Activated CD8-positive, alpha-beta memory T cell treated with anti-CD3 and anti-CD28 coated beads, Interleukin-2, amount 50 U/mL, for 4 hours (primary cell): ENCODE data around the gene SNN.
A peak's percentile ranks its signal among the peaks of the same experiment; 100 is the strongest.

ENCODE experiments used
- DNase-seq: peaks from one replicate; pipeline ENCODE4 v3.0.0-alpha.2; 2020

SNN gene

DNA sequence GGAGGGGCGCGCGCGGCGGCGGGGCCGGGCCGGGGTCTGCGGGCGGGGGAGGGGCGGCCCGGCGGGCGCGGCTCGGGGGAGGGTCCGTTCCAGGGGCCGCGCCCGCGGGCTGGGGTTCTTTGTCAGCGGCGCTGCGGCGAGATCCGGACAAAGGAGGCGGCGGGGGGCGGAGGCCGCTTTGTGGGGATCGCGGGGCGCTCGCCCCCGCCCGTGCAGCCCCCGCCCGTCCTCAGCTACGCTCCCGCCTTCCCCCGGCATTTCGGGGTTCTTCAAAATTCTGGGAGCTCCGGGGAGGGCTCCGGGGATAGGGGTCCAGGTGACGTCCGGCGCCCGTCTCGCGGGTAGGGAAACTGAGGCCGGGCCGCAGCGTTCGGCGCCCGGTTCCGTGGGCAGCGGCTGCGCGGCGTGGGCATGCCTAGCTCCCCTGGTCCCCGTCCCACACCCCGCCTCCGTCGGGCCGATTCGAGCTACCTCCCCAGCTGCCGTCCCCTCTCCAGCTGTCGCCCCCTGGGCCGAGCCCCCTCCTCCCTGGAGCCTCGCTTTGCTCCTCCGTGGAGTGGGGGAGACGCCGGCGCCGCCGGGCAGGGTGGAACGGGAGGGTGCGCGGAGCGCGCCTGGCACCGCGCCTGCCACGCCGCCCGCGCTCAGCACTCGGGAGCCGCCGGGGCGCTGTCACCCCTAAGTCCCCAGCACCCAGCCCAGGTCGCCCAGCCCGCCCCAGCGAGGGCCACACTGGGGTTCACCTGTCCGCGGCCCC, 546 bp downstream of the SNN start:
- peak; percentile 35 for DNase-seq

DNA sequence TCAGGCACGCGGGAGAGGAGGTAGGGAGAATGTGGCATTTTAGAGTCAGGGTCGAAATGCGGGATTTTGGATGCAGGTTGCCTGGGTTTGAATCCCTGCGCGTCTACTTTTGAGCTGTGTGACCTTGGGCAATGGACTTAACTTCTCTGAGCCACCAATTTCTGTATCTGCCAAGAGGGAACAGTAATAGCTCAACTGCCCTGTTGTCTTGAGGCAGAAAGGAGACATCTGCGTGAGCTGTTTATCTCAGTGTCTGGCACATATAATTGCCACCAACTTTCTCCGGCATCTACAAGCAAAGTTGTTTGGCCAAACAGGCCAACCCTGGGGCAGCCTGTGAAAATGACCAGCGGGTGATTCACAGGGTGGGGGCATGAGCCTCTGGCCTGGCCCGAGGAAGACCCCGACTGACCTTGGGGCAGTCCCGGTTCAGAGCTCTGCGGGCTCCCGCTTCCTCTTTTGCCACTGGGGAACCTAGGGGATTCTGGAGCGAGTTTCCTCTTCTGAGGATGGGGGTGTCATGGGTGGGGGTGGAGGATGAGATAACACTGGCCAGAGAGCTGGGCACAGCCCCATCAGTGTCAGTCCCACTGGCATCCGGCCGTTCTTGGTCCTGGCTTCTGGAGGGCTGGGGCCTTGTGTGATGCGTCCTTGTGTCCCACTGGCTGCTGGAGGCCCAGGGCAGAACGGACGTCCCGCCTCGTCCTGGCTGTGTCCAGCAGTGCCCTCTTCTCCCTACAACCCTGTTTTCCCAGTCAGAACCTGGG, 1.3 kb downstream of the SNN start:
- DNase-seq, result no peak

DNA sequence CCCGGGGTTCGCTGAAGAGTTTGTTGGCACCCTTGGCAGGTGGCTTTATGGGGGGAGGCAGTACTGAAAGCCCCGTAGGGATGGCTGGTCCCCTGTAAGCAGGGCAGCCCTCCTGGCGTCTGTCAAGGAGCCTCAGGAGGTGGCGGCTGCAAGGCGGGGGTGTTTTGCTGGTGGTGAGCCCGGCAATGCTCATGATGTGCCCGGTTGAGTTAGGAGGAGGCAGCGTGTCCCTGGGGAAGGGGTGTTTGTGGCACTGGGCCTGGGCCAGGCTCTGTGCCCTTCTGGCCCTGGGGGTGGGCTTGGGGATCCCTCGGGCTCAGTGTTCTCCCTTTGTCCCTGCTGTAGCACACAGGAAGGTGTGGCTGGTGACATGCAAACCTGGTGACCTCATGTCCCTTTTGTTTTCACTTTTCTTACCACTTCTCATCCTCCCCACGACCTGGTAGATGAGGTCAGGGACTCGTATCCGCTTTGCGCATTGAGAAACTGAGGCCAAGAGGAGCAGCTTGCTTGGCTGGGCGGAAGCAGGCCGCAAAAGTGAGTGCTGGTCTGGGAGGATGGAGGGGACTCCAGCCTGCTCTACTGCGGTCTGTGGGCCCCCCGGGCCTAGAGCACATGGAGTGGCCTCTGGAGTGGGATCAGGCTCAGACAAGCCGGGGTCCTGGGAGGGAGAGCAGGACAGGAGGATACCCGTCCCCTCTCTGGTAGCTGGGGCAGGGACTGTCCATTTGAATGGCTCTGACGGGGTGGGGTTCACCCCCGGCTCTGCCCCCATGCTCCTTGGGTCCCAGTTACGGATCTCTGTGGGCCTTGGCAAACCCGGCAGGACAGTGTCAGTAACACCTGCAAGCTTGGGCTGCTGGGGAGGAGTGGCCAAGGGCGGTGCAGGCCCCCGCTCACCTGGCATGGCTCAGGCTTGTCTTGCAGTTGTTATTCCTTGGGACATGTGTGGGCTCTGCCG, 2.2 kb downstream of the SNN start:
- DNase-seq, result no peak

DNA sequence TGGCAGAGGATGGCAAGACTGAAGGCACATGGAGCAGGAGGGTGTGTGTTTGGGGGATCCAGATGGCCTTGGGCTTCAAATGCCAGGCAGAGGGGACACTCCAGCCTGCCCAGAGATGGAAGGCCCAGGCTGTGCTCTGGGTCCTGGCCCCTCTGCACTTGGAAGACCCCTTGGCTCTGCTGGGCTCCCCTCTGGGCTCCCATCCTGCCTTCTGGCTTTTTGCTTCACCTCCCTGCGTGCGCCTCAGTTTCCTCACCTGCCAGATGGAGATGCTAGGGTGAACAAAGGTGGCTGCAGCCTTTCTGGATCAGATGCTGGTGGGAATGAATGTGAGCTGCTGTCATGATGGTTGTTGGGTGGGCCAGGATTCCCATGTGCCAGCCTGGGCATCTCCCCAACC, 3.0 kb downstream of the SNN start:
- no peak for DNase-seq

DNA sequence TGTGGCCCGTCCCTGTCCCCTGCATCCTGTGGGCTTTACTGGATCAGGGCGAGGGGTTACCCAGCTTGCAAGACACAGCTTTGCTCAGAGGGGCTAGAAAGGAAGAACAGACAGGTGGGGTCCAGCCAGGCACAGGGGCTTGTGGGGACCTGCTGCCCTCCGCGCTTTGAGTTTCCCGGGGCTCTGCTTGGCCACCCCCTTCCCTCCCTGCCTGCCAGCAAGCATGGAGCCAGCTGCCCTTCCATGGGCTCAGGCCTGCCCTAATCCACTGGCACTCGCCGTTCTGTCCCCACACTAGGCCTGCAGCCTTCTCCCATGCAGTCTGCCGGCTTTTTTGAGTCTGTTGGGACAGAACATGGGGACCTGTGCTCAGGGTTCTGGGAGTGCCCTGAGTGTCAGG, 3.4 kb downstream of the SNN start:
- DNase-seq, result no peak

DNA sequence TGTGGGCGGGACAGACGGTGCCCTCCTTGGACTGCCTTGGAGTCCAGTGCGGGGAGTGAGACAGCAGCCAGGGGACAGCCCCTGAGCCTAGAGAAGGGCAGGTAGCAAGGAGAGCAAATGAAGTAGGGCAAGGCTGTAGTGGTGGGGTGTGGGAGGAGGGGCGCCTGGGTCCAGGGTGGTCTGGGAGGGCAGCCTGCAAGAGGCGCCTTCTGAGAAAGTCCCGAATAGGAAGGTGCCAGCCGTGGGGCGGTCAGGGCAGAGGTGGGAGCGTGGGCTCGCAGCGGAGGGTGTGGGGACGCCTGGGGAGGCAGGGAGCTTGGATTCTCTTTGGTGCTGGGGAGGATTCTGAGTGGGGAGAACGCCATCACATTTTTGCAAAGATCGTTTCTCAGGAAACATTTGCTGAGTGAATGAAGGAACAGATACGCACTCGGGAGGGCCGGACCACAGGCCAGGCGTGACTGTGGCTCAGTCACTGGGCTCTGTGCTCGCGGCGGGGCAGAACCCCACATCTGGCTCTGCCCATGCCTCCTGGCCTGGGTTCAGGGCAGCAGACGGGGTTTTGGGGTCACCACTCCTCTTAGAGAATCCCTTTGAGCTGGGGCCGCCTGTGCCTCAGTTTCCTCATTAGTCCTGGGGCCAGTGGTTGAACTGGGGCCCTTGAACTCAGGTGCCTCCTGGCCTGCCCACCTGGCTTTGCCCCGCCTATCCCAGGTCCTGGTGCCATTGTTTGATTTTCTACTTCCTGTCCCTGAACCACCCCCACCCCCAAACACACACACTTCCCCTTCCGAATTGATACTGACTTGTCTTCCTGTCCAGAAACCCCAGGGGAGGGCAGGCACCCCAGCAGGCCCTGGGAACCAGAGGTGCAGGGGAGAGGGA, 4.2 kb downstream of the SNN start:
- DNase-seq, result no peak

DNA sequence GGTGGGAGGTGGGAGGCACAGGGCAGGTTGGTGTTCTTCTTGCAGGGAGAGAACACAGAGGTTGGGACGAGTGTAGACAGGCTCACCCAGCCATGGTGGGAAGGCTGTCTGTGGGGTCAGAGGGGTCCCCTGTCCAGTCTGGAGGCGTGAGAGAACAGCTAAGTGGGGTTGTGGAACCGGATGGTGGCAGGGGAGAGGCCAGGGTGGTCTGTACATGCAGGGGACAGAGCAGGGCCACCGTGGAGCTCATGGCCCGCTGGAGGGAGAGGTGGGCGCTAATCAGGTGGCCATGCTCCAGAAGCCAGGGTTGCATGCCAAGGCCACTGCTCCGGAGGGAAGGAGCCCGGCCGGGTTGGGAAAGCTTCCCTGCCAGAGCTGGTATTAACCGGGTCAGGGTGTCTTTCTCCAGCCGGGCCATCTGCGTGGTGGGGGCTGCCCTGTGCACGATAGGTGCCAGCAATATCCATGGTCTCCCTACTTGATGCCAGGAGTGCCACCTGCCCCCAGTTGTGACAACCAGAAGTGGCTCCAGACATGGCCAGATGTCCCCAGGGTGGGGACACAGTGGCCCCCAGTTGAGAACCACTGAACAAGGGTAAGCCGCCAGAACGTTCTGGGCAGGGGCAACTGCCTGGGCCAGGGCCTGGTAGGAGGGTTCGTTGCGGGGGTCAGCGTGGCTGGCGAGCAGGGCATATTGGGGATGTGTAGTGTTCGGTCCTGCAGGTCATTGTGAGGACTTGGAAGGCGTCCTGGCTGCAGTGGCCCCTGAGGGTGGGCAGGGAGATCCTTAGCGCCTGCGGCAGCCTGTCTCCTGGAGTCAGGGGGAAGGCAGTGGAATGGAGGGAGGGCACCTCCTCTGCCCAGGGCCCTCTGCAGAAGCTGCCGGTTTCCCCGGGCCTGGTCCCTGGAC, 5.1 kb downstream of the SNN start:
- DNase-seq, result no peak

DNA sequence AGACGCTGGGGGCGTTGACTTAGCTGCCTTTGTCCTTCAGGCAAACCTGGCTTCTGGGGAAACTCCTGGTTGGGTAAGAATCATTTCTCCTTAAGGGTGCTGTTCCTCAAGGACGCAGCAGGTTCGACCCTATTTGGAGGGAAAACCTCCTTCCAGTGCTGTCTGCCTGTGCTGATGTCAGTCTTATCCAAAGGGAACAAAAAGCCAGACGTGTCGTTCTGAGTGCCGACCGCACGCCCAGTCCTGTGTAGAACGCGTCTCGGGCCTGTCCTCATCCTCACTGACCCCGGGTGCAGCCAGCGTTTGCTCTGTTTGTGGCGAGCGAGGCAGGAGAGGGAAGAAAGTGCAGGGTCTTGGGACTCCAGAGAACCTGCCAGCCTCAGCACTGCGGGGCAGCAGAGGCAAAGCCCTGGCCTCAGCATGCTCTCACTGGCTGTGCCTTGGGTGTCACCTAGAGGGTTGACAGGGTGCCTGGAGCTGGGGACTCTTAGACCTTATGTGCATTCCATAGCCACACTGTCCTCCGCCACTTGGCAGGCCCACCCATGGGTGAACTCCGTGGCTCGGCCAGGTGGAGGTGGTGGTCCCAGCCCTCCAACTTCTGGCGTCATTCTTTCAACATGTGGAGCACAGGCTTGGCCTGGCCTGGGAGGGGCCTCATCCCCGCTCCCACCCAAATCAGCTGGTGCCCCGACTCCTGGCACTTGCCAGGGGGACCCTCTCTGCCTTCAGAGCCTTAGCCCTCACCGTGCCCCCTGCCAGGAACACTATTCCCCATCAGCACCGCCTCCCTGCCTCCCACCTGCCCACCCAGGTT, 6.0 kb downstream of the SNN start:
- DNase-seq, result no peak

DNA sequence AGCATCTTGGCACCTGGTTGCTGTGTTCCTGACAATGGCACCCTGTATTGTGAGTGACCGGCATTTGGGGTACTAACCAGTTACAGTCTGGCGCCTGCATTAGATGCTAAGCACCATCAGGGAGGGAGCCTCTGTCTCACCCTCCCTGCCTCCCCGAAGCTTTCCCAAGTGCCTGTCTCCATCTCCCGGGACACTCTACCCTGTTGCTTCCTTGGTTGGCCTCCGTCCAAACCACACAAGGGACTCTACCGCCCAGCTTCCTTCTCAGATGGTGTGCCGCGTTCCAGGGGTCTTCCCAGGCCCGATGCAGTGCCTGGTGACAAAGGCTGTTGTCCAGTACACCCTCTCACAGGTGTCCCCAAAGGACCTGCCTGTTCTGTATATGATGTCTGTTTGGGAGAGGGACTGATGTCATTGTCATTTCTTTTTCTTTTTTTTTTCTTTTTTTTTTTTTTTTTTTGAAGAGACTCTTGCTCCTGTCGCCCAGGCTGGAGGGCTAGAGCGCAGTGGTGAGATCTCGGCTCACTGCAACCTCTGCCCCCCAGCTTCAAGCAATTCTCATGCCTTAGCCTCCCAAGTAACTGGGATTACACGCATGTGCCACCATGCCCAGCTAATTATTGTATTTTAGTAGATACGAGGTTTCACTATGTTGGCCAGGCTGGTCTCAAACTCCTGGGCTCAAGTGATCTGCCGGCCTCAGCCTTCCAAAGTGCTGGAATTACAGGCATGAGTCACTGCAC, 6.7 kb downstream of the SNN start:
- no peak for DNase-seq

DNA sequence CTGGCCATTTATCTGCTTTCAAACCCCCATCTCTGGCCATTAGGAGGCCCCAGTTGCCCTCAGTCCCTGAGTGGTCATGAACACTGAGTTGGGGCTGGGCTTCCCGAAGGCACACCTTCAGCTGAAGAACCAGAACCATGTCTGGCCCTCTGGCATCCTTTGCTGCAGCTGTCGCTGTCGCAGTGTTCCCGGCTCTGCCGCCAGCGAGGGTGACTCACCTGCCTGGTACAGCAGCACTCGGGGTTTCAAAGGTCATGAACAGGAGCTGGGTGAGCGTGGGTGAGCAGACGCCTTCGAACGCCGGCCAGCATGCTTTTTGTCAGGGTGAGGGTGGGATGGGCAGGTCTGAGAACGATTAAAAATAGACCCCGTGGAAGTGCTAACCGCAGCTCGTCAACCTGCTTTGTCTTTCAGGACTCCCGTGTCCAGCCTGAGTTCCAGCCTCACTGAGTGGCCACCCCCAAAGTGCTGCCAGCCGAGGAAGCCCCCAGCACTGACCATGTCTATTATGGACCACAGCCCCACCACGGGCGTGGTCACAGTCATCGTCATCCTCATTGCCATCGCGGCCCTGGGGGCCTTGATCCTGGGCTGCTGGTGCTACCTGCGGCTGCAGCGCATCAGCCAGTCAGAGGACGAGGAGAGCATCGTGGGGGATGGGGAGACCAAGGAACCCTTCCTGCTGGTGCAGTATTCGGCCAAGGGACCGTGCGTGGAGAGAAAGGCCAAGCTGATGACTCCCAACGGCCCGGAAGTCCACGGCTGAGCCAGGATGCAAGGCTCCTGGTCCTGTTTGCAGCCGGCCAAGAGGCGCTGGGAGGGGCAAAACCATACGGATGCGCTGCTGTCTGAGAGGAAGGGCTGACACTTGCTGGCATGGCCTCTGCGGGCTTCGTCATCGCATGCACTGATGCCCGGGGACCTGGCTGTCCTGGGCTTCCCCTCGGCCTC, 7.6 kb downstream of the SNN start:
- DNase-seq, result peak; percentile 57

DNA sequence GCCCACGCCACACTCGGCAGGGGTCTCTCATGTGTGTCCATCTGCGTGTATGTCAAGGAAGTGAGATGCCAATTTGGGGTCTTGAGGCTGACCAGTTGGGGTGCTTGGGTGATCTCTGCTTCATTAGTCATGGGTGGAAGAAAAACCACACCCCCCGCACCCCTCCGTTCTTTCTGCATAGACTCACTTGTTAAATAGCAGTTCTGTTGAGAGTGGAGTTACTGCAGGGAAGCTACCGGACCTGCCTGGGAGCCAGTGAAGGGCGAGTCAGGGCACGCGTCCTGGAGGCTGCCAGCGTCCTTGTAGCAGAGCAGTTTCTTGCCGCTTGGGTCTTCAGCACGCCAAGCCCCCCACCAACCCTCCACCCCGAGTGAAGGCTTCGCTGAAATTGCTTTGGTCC, 8.5 kb downstream of the SNN start:
- no peak for DNase-seq

DNA sequence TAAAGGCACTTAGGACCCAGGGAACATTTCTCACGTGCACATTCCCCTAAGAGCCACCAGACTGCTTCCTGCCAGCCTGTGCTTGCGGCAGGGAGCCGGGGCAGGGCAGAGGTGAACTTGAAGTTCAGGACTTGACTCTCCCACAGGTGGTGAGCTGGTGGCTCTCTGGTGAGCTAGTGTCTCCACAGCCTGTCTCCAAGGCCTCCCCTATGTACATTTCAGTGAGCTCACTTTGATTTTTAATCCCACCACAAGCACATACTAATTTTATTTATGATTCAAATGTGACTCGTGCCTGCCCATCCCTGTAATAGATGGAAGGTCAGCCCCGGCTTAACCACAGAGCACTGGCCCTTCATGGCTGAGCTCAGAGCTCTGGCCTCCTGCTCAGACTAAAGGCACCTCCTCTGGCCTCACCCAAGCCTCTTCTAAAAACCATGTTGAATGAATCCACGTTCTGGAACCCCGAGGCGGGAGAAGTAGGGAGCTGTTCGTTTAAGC, 9.2 kb downstream of the SNN start:
- DNase-seq, result no peak

DNA sequence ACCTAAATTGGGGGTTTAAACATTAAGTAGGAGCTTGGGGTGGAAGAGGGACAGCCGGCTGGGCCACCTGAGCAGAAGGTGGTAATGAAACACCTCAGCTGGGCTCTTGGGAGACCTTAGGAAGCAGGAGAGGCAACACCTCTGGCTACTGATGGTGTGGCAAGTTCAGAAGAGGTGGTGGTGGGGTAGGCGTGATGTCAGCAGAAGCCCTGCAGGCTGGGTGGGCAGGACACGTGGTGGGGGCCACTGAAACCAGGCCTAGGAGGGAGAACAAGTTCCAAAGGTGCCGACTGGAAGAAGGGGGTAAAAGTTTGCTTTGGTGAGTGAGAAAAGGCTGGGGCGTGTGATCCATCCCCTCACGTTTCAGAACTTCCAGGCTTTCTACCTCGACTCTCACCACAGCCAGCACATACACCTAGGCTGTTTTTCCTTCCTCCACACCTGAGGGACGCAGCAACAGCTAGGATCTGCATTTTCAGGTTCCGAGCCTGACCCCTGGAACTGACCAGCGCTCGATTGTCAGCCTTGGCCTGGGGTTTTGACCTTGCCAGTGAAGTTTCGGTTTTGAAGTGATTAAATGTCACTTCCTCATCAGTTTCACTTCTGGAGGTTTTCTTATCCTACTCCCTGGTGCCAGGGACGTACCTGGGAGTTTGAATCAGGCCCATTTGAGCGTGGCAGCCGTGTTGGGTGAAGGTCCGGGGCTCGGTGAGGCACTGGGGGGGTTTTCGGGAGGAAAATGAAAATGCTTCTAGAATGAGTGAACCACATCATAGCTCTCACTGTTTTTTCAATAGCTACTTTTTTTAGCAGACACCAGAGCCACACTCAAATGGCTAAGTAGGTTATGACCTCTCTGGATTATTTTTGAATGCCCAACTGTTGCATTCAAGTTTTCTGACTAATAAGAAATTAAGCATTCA, 10.0 kb downstream of the SNN start:
- no peak for DNase-seq

DNA sequence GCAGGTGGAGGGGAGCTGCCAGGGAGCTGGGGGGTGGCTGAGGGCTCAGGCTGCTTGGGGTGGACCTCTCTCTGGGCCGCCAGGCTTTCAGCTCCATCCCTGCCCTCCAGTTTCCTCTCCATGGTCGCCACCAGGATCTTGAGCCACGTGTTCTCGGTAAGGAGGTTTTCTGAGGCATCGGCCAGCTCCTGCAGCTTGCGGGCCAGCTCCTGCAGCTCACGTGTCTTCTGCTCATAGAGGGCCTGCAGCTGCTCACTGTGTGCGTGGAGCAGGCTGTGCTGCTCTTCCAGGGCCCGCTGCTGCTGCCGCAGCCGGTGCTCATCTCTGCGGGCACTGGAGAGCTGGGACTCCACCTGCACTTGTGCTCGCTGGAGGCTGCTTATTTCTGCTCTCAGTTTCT, 11.0 kb downstream of the SNN start:
- no peak for DNase-seq

DNA sequence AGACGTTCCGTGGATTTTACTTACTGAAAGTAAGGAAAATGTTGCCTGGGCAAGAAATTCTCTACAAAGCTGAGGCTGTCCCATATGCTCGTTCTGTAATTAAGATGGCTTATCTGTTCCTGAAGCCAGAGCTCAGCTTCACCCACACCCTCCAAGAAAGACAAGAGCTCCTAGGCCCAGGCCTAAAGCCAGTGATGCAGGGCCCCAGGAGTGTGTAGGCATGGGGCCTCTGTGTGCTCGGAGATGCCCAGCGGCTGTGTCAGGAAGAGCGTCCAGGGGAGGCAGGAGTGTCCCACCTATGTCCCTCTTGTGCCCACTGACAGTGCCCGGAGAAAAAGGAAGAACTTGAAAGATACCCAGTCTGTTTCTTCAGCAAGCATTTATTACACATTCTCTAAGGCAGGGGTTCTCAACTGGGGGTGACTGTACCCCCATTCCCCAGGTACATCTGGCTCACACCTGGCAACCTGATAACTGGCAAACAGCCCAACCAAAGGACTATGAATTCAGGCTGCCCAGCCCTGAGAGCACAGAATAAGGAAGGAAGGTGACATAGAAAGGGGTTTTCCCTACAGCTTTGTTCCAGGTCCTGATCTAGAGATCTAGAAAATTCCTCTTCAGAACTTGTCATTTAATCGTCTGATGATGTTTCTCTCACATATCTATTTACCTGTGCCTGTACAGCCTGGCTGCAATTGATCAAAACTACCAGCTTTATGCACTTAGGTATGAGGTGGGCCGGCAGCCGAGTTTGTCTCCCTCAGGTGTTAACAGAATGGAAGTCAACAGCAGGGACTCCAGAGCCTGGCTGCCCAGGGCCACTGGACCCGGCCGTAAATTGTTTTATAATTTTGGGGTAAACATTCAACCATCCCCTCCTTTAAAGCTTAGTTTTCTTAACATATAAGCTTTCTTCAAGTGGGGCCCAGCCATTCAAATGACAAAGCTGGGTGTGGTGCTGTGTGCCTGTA, 12.0 kb downstream of the SNN start:
- no peak for DNase-seq

DNA sequence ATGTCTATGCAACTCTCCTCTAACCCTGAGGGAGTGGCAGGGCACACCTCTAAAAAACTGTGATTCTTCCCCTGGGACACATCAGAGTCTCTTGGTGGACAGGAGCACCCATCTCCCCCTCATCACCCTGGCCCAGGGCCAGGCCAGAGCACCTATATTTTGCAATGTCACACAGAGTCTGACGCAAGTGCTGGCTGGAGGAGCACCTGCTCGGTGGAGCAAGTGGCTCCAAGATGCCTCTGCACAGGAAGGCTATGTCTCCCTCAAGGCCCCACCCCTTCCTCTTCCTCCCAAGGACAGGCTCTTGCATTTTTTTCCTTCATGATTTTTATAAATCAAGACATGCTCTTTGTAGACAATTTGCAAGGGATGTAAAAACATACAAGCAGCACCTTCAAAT, 13.3 kb downstream of the SNN start:
- DNase-seq, result no peak
